Gastrocnemius medialis (tissue), 4 donors: ENCODE results near the gene DCDC2C. TPM values are rescaled to one million over a fixed set of nuclear protein-coding genes. Genes with fewer than 3 reads are reported as not detected.

Experiments used
- ATAC-seq, 2 donors: fragments of 150-250 bp; one replicate each; pipeline ENCODE4 v1.9.1; 2016
- DNase-seq, 2 donors: peaks; one replicate each; pipeline ENCODE4 v3.0.0-alpha.2; 2019
- H3K27ac ChIP-seq, 4 donors: fragments of 200-600 bp; sonication (generic); 1 replicate in 1 of 4; 2 replicates in 3 of 4; pipeline ENCODE4 v1.5.1; 2016 to 2018; ENCODE audit warnings: mild to moderate bottlenecking in 2 of 4, moderate library complexity in 1 of 4
- H3K27me3 ChIP-seq, 3 donors: fragments of 200-600 bp; sonication (generic) in 2 of 3; 1 replicate in 1 of 3; 2 replicates in 2 of 3; pipeline versions ENCODE4 v1.5.1 to v1.6.0; 2016 to 2019; ENCODE audit warnings: mild to moderate bottlenecking in 1 of 3, moderate library complexity in 1 of 3
- H3K36me3 ChIP-seq, 2 donors: fragments of 200-600 bp; sonication (generic) in 1 of 2; one replicate each; pipeline ENCODE4 v1.5.1; 2017 to 2018
- H3K4me1 ChIP-seq, 2 donors: fragments of 200-600 bp; sonication (generic) in 1 of 2; one replicate each; pipeline ENCODE4 v1.5.1; 2016 to 2017; ENCODE audit warnings: mild to moderate bottlenecking in 2 of 2
- H3K4me3 ChIP-seq, 4 donors: fragments of 200-600 bp; sonication (generic) in 3 of 4; 1 replicate in 1 of 4; 2 replicates in 3 of 4; pipeline ENCODE4 v1.5.1; 2016 to 2019; ENCODE audit warnings: mild to moderate bottlenecking in 2 of 4
- H3K9me3 ChIP-seq, 3 donors: fragments of 200-600 bp; sonication (generic) in 2 of 3; 1 replicate in 1 of 3; 2 replicates in 2 of 3; pipeline ENCODE4 v1.5.1; 2016 to 2019
- POLR2A ChIP-seq, 2 donors: fragments of 450-650 bp; IDR thresholded peaks; one replicate each; pipeline ENCODE4 v1.6.1; 2017; ENCODE audit warnings: antibody characterized with exemption in 2 of 2, mild to moderate bottlenecking in 2 of 2, moderate library complexity in 2 of 2
- in situ Hi-C, 4 donors: fragments of 200-750 bp; cut with MboI; loops; one replicate each; pipeline versions ENCODE4 v1.15.0 to v1.8.0; 2017; ENCODE audit warnings: low sequenced_read_pairs in 4 of 4
- intact Hi-C: fragments of 100-400 bp; cut with DNase I; formaldehyde crosslinking; loops from one replicate; pipeline ENCODE4 v1.15.1; 2023; ENCODE audit warnings: low total_unique reads
- total RNA-seq, 4 donors: library from RNA; depleted of rRNA; stranded (reverse); fragments of >200 nt; gene quantifications; one replicate each; pipeline versions ENCODE4 v1.1.0 to v1.2.3, GENCODE V29; 2016
- TF ChIP-seq, protein P1 (sequence below), 5 experiments: fragments of 450-650 bp in 3 of 5; fragments of 200-600 bp in 2 of 5; sonication (generic) in 2 of 5; IDR thresholded peaks in 4 of 5; conservative IDR thresholded peaks in 1 of 5; 1 replicate in 4 of 5; 2 replicates in 1 of 5; pipeline ENCODE4 v1.5.1; 2016 to 2019; ENCODE audit warnings: antibody characterized with exemption in 5 of 5, mild to moderate bottlenecking in 3 of 5, moderate library complexity in 3 of 5

DCDC2C gene
- total RNA-seq, 4 donors from 2014 or later: not detected

DNA sequence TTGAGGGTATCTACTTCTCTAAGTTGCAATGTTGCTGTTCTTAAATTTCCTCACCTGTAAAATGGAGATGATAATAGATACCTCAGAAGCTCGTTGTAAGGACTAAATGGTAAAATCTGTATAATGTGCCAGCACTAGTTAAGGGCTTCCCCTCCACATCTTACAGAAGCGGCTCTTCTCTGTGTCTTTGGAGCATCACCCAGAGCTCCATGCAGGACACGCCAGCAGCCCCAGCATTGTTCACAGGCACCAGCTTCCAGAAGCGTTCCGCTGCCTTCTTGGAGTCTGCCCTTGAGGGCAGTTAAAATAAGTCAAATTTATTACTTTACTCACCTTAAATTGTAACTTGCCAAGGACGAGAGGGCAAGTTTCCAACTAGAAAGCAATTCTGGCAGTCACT is 5.8 kb downstream of the DCDC2C start:
- Histone ChIP-seq H3K36me3 (no peaks in the 10 kb centered on the region), H3K27me3 (peaks cover 0 to 18% (median 7%) of the 10 kb centered on the region in 3 donors), H3K9me3 (no peaks in the 10 kb centered on the region), H3K4me1 (no peaks in the 10 kb centered on the region), H3K4me3 (no peak overlapping the region), H3K27ac (no peak overlapping the region)
- no peak for TF ChIP-seq POLR2A (IDR thresholded peaks at IDR 0.05)
- TF ChIP-seq, protein P1, sequence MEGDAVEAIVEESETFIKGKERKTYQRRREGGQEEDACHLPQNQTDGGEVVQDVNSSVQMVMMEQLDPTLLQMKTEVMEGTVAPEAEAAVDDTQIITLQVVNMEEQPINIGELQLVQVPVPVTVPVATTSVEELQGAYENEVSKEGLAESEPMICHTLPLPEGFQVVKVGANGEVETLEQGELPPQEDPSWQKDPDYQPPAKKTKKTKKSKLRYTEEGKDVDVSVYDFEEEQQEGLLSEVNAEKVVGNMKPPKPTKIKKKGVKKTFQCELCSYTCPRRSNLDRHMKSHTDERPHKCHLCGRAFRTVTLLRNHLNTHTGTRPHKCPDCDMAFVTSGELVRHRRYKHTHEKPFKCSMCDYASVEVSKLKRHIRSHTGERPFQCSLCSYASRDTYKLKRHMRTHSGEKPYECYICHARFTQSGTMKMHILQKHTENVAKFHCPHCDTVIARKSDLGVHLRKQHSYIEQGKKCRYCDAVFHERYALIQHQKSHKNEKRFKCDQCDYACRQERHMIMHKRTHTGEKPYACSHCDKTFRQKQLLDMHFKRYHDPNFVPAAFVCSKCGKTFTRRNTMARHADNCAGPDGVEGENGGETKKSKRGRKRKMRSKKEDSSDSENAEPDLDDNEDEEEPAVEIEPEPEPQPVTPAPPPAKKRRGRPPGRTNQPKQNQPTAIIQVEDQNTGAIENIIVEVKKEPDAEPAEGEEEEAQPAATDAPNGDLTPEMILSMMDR (IDR thresholded peaks at IDR 0.05 in 4 of 5, conservative IDR thresholded peaks at IDR 0.05 in 1 of 5): no peak
- in situ Hi-C loops (no loop called here), intact Hi-C loops (no loop called here)
- no peak for ATAC-seq
- no peak for DNase-seq

DNA sequence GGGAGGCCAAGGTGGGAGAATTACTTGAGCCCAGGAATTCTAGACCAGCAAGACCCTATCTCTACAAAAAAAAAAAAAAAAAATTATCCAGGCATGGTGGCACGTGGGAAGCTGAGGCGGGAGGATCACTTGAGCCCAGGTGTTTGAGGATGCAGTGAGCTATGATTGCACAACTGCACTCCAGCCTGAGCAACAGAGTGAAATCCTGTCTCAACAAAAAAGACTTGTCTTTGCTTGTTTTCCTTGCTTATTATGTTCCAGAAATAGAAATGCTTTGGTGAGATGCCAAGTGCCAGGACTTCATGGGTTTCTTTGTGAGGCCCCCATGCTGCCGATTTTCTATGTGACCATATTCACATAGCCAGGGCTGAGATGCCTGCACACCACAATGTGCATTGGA is 9.0 kb downstream of the DCDC2C start:
- no peak for TF ChIP-seq POLR2A (IDR thresholded peaks at IDR 0.05)
- TF ChIP-seq, protein P1 (IDR thresholded peaks at IDR 0.05 in 4 of 5, conservative IDR thresholded peaks at IDR 0.05 in 1 of 5): no peak
- Histone ChIP-seq H3K4me1 (no peaks in the 10 kb centered on the region), H3K36me3 (no peaks in the 10 kb centered on the region), H3K27ac (no peak overlapping the region), H3K4me3 (no peak overlapping the region), H3K9me3 (no peaks in the 10 kb centered on the region), H3K27me3 (peaks cover 0 to 4% (median 0%) of the 10 kb centered on the region in 3 donors)
- intact Hi-C loops: no loop called here
- DNase-seq: no peak
- in situ Hi-C loops: no loop called here
- ATAC-seq: no peak

DNA sequence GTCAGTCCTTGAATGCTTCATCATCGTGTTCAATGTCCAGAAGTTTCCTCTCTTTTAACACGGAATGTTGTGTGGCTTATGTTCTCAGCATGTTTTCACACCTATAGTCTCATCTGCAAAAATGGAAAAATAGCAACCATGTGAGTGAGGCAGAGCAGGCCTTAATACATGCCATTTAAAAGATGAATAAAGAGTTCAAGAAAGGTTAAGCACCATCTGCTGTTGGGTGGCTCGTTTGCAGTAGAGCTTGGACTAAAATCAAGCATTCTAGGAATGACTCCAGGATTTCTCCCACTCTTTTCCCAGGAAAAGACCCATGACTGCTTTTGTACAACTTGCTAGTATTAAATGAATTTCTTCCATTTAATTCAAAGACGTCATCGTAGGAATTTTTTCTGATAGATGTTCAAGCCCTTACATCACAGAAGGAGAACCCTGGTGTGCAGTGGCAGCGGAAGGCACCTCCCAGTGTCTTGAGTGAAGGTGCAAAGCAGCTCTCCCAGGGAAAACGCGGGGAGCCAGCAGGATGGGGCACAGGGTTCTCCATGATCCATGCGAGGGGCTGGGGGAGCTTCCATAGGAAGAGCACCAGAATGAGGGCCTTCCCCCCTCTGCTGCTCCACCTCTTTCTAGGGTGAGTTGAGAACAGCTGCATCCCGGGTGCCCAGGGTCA is 9.6 kb downstream of the DCDC2C start:
- no peaks in the 10 kb centered on the region for H3K9me3 ChIP-seq
- no peak overlapping the region for H3K27ac ChIP-seq
- ATAC-seq (no peak), DNase-seq (no peak)
- intact Hi-C loops: no loop called here
- H3K27me3 ChIP-seq: peaks cover 0 to 4% (median 0%) of the 10 kb centered on the region in 3 donors
- in situ Hi-C loops: no loop called here
- H3K36me3 ChIP-seq: no peaks in the 10 kb centered on the region
- TF ChIP-seq, protein P1 (IDR thresholded peaks at IDR 0.05 in 4 of 5, conservative IDR thresholded peaks at IDR 0.05 in 1 of 5): no peak
- TF ChIP-seq POLR2A (IDR thresholded peaks at IDR 0.05): no peak
- H3K4me1 ChIP-seq: no peaks in the 10 kb centered on the region
- H3K4me3 ChIP-seq: no peak overlapping the region

DNA sequence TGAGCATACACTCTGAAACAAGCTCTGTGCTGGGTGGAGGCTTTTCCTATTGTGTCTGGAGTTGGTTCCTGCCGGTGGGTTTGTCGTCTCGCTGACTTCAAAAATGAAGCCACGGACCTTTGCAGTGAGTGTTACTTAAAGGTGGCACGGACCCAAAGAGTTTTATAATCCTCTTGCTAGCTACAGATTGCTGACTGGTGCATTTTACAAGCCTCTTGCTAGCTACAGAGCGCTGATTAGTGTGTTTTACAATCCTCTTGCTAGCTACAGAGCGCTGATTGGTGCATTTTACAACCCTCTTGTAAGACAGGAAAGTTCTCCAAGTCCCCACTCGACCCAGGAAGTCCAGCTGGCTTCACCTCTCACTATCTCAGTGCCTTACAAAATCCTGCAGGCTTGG is 15.3 kb downstream of the DCDC2C start:
- no peaks in the 10 kb centered on the region for H3K36me3 ChIP-seq
- H3K27ac ChIP-seq: no peak overlapping the region
- in situ Hi-C loops: no loop called here
- H3K4me3 ChIP-seq: no peak overlapping the region
- H3K27me3 ChIP-seq: no peaks in the 10 kb centered on the region
- TF ChIP-seq, protein P1 (IDR thresholded peaks at IDR 0.05 in 4 of 5, conservative IDR thresholded peaks at IDR 0.05 in 1 of 5): no peak
- no peak for TF ChIP-seq POLR2A (IDR thresholded peaks at IDR 0.05)
- DNase-seq: no peak
- H3K4me1 ChIP-seq: no peaks in the 10 kb centered on the region
- intact Hi-C loops: no loop called here
- H3K9me3 ChIP-seq: no peaks in the 10 kb centered on the region
- no peak for ATAC-seq

DNA sequence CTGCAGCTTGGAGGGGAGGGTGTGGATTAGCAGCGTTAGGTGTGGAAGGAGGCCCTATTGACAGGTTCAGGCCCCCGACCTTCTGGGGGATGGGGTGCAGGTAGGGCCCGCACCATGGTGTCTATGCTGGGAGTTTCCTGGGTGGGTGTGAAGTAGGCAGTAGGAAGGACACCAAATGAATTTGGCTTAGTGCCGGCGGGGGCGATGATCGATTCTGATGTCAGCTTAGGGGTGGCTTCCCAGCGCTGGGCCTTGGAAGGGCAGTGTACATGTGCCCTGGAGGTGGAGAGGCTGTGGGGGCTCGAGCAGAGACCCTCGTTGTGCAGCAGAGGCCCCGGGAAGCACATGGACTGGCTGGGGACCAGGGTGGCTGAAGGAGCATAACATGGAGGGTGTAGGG is 21.6 kb downstream of the DCDC2C start:
- ATAC-seq: no peak
- in situ Hi-C loops (no loop called here), intact Hi-C loops (no loop called here)
- TF ChIP-seq POLR2A (IDR thresholded peaks at IDR 0.05): no peak
- TF ChIP-seq, protein P1 (IDR thresholded peaks at IDR 0.05 in 4 of 5, conservative IDR thresholded peaks at IDR 0.05 in 1 of 5): no peak
- Histone ChIP-seq H3K27ac (no peak overlapping the region), H3K27me3 (no peaks in the 10 kb centered on the region), H3K4me1 (no peaks in the 10 kb centered on the region), H3K36me3 (no peaks in the 10 kb centered on the region), H3K9me3 (no peaks in the 10 kb centered on the region), H3K4me3 (no peak overlapping the region)
- DNase-seq: no peak
